Measurements from ENCODE around the gene FAM156B. TPM values are rescaled to one million over a fixed set of nuclear protein-coding genes. Genes with fewer than 3 reads are reported as not detected.
"Not testable (repeated sequence)": the region's sequence is repeated elsewhere in the genome, so short reads cannot be mapped to it uniquely, and the experiment has no call there.

FAM156B gene
- total RNA-seq, 1 donor from 2014 or later, result 20.1 TPM

DNA sequence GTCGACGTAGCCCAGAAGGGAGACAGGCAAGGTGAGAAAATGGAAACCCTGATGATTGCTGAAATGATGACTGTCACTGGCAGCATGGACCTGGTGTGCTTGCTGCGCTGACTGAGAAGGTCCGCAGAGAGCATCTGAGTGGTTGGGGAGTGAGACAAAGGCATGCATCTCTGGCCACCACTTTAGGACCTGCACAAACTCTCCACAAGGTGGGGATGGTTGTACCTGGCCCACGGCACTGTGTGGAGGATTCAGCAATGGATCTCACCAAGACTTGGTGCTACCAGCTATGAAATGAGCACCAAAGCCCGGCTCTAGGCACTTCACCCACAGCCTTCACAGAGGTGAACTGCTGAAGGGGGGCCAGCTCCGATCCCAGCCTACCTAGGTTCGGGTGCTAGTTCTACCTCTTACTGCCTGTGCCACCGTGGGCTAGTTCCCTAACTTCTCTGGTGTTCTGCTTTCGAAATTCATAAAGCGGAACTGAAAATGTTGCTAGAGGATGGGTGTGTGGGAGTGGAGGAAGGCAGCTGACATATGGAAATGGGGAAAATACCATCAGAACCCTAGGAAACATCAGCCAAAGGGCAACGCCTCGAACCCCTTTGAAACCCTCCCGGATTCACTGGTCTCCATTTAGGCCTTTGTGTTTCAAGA, 48.8 kb downstream of the FAM156B start:
- H3K27me3 Mint-ChIP-seq; H3K27ac Mint-ChIP-seq; H3K9me3 Mint-ChIP-seq; H3K36me3 Mint-ChIP-seq; DNase-seq (ENCODE audit: extremely low spot score, unreplicated experiment); H3K4me3 Mint-ChIP-seq; H3K4me1 Mint-ChIP-seq (ENCODE audit: unreplicated experiment): not testable (repeated sequence)

DNA sequence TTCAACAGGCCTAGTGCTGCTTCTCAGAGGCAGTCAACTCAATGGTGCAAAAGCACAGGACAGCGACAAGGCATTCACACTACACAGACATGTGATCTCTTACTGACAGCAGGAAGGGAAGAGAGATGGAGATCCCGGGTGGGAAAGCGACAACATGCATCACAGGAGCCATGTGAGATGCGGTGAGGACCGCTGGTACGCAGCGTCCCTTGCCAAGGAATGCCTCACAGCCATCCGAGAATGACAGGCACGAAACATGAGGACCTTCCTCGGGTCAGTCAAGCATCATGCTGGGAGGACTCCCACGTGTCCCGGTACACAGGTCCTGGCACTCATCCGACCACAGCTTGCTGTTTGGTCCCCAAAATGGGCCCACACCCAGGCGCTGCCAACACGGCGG, 50.4 kb downstream of the FAM156B start:
- not testable (repeated sequence) for H3K9me3 Mint-ChIP-seq; H3K27me3 Mint-ChIP-seq; H3K36me3 Mint-ChIP-seq; H3K4me3 Mint-ChIP-seq; DNase-seq (ENCODE audit: extremely low spot score, unreplicated experiment); H3K27ac Mint-ChIP-seq; H3K4me1 Mint-ChIP-seq (ENCODE audit: unreplicated experiment)

DNA sequence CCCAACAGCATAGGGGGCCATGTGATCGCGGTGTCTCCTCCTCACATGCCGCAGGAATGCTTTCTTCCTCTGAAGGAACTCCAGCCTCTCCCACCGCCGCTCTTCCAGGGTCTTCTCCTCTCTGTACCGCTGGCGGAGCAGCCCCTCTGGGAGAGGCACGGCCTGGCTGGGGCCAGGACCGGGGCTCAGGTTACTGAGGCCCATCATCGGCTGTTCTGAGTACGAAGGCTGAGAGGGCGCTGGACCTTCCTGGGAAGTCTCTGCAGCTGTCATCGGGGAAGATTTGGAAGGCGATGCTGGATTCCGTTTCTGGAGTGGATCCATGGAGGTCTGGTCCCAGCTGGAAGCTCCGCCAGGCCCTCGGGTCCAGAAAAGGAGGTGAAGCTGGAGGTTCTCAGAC, 51.1 kb downstream of the FAM156B start:
- H3K9me3 Mint-ChIP-seq; H3K36me3 Mint-ChIP-seq; H3K4me3 Mint-ChIP-seq; H3K4me1 Mint-ChIP-seq (ENCODE audit: unreplicated experiment); H3K27ac Mint-ChIP-seq; DNase-seq (ENCODE audit: extremely low spot score, unreplicated experiment); H3K27me3 Mint-ChIP-seq: not testable (repeated sequence)

DNA sequence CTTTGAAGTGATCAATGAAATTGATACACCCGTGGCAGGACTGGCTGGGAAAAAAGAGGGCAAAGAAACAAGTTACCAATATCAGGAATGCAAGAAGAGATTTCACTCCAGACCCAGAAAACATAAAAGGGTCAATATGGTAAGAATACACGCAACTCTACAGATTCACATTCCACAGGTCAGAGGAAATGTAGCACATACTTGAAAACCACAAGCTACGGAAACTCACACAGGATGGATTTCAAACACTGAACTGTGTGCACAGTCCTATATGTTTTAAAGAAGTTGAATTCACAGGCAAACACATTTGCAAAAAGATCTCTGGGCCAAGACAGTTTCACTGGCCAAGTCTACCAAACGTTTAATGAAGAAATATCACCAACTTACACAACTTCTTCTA, 52.2 kb downstream of the FAM156B start:
- not testable (repeated sequence) for DNase-seq (ENCODE audit: extremely low spot score, unreplicated experiment); H3K36me3 Mint-ChIP-seq; H3K4me3 Mint-ChIP-seq; H3K9me3 Mint-ChIP-seq; H3K27ac Mint-ChIP-seq; H3K4me1 Mint-ChIP-seq (ENCODE audit: unreplicated experiment); H3K27me3 Mint-ChIP-seq

DNA sequence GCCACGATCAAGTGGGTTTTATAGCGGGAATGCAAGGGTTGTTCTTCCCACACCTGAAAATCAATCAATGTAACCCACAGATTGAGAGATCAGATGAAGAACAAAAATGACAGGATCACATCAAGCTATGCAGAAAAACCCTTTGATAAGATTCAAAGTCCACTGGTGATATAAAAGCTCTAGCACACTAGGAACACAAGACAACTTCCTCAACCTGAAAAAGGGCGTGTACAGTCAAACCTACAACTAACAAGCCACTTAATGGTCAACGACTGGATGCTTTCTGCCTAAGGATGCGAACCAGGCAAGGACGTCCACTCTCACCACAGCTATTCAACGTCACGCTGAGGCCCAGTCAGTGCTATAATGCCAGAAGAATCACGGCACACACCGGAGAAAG, 52.8 kb downstream of the FAM156B start:
- not testable (repeated sequence) for H3K27ac Mint-ChIP-seq; H3K4me3 Mint-ChIP-seq; H3K9me3 Mint-ChIP-seq; H3K36me3 Mint-ChIP-seq; DNase-seq (ENCODE audit: extremely low spot score, unreplicated experiment); H3K27me3 Mint-ChIP-seq; H3K4me1 Mint-ChIP-seq (ENCODE audit: unreplicated experiment)

Other genes with a start within 250 kb of the FAM156B start
- not detected in 2 replicates for gene SSX7, start 242.4 kb upstream of the FAM156B start, total RNA-seq (ENCODE audit: low replicate concordance)
- not detected in 2 replicates for gene SSX2, start 190.2 kb upstream of the FAM156B start, total RNA-seq (ENCODE audit: low replicate concordance)
- gene SSX2B, start 146.1 kb upstream of the FAM156B start, total RNA-seq (ENCODE audit: low replicate concordance), result not detected in 2 replicates
- gene SPANXN5, start 99.9 kb upstream of the FAM156B start, total RNA-seq (ENCODE audit: low replicate concordance), result not detected in 2 replicates
- gene XAGE5, start 86.0 kb upstream of the FAM156B start, total RNA-seq (ENCODE audit: low replicate concordance), result not detected in 2 replicates
- gene XAGE3, start 29.2 kb upstream of the FAM156B start, total RNA-seq (ENCODE audit: low replicate concordance), result not detected in 2 replicates
- gene FAM156A, start 61.2 kb downstream of the FAM156B start, total RNA-seq (ENCODE audit: low replicate concordance), result 16.7 and 23.7 TPM in 2 replicates
- 4.5 and 11.5 TPM in 2 replicates for gene GPR173, start 151.5 kb downstream of the FAM156B start, total RNA-seq (ENCODE audit: low replicate concordance)
- gene TSPYL2, start 185.0 kb downstream of the FAM156B start, total RNA-seq (ENCODE audit: low replicate concordance), result 29.0 and 30.1 TPM in 2 replicates
- gene KANTR, start 196.8 kb downstream of the FAM156B start, total RNA-seq (ENCODE audit: low replicate concordance), result 6.1 and 14.4 TPM in 2 replicates

Data from type B pancreatic cell (in vitro differentiated cells).